ENCODE data around the gene RFXANK.
"Not testable (repeated sequence)": the region's sequence is repeated elsewhere in the genome, so short reads cannot be mapped to it uniquely, and the experiment has no call there.

RFXANK gene

DNA sequence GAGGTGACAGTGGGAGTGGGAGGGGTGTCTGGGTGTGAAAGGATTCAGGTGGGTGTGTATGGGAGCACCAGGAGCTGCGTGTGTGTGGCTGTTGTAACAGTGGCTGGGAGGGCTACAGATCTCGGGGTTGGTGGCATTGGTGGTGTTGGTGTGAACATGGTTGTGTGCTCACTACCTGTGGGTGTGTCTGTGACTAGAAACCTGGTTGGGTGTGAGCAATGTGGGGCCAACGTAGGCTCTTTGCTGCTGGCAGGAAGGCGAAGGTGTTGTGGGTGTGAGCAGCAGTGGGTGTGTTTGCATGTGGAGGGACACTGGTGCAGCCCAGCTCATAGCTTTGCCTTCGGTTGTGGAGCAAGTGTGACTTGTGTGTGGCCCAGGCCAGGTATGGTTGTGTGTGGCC, 14.9 kb downstream of the RFXANK start:
- no peak for DNase-seq (ENCODE audit: low read depth)

DNA sequence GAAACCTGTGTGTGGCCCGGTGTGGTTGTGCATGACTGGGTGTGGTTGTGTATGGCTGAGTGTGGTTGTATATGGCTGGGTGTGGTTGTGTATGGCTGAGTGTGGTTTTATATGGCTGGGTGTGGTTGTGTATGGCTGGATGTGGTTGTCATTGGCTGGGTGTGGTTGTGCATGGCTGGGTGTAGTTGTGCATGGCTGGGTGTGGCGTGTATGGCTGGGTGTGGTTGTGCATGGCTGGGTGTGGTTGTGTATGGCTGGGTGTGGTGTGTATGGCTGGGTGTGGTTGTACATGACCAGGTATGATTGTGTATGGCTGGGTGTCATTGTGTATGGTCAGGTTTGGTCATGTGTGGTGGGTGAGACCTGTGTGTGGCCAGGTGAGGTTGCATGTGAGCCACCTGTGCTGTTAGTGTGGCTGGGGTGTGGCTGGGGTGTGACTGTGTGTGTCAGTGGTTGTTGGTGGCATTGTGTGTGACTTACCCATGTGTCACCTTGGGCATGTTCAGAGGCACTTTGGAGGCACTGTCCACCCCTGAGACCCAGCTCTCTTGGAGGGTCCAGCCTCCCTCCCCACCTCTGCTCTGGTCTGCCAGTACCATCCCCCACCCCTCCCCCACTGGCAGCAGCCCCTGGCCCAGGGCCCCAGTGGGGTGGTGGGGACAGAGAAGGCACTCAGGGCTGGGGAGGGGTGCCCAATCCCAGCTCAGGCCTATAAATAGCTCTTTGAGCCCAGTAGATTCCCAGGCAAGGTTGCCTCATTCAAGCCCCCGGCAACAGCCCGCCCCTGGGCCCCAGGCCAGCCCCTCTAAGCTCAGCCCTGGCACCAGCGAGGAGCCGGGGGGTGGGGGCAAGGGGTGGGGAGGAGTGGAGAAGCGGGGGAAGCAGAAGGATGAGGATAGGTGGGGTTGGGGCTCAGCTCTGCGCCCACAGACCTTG, 15.8 kb downstream of the RFXANK start:
- no peak for DNase-seq (ENCODE audit: low read depth)

DNA sequence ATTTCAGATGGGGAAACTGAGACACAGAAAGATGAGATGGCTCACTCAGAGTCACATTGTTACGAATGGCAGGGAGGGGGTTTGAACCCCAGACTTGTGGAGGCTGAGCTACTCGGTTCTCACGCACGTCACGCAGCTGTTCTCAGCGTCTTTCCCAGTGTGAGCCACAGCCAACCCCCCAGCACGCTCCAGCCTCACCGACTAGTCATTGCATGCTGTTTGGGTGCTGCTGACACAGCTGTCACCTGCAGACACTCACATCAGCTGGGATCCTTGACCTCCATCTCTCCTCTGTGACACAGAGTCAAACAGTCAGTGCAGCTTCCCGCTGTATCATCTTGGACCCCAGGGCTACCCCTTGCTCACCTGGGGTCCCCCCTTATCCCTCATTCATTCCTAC, 17.3 kb downstream of the RFXANK start:
- DNase-seq (ENCODE audit: low read depth), result no peak

DNA sequence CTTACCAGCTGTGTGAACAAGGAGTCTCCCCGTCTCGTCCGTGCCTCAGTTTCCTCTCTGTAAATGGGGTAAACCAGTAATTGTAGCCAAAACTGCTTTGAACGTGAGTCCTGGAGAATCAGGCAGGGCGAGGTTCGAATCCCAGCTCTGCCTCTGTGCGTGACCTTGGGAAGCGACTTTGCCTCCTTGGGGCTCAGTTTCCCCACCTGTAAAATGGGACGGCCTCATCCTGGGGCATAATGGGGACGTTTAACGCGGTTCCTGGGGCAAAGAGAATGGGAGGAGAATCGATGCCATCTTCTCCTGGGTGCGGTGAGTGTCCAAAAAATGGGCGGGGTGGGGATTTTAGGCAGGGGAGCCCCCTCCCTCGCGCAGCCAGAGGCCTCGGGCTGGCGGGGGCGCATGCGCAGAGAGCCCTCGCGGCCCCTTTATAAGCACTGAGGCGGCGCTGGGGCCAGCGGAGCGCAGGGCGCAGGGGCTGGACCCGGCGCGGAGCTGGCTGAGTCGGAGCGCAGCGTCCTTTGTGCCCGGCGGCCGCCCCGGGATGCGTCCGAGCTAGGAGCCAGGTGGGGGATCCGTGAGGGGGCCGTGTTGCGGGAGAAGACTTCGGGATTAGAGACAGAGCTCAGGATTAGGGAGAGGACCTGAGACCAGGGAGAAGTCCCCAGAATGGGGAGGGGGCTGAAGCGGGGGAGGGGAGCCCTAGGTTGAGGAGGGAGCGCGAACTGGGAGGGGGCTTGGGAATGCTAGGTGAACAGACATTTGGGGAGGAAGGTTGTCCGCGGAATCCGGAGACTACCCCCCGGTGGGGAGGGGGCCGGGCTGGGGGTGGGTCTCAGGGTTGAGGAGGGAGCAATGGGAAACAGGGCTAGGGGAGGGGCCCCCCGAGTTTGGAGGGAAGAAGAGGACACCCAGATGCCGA, 19.7 kb downstream of the RFXANK start, which contains the start of gene NCAN:
NCAN (plus strand) TSS at position 460 of the 922 bp plus-strand sequence. CDS start 4,996 bp downstream, outside the sequence.
- no peak for DNase-seq (ENCODE audit: low read depth)

DNA sequence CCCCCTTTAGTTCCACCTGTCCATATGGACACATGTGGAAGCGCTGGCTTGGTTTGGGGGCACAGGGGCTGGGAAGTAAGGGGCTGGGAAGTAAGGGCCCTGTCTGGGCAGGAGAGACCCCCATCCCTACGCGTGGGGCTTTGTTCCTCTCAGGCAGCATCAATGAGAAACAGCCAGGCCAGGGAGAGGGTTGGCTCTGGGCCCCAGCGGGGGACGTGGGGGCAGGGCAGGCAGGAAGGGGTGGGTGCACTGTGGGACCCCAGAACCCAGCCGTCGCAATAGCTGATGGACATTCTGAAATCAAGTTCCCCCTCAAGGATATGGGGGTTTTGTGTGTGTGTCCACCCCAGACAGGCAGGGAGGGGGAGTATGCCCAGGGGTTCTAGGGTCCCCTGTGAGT, 20.9 kb downstream of the RFXANK start:
- DNase-seq (ENCODE audit: low read depth), result no peak

DNA sequence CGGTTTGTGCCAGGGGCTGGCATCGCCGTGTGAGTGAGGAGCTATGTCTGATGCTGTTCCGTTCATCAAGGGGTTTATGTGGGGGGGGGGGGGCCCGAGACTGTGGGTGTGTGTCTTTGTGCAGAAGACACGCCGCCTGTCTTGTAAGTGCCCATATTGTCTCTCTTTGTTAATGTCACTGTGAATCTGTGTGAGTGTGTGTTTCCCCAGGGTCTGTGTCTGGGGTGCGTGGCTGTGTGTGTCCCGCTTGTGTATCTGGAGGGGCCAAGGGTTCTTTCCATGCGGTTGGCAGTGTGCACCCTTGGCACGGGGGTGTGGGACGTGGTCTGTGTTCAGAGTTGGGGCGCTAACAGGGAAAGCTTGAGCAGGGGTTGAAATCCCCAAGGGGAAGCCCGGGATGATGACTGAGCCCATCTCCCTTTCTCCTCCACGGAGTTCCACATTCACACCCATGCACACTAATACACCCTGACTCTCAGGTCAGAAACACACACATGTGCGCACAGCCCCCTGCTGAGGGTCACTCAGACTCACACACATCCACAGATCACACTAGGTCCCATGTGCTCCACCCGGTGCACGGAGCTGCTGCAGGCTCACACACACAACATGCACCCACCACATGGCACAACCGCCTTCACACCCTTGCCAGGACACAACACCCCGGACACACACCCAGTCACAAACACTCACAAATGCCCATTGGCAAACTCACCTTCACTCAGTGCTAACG, 21.5 kb downstream of the RFXANK start:
- no peak for DNase-seq (ENCODE audit: low read depth)

DNA sequence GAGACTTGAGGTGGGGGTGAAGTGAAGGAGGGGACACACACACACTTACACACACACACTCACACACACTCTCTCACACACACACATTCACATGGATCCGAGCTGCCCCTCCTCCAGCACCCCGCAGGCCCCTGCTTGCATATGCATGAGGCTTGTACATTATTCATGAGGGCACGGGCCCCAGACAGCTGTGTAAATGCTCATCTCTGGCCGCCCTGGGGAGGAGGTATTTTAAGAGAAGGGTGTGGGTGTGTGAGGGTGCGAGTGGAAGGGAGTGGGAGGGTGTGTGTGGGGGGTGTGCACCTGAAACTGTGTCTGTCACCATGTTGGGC, 22.1 kb downstream of the RFXANK start:
- DNase-seq (ENCODE audit: low read depth), result no peak

DNA sequence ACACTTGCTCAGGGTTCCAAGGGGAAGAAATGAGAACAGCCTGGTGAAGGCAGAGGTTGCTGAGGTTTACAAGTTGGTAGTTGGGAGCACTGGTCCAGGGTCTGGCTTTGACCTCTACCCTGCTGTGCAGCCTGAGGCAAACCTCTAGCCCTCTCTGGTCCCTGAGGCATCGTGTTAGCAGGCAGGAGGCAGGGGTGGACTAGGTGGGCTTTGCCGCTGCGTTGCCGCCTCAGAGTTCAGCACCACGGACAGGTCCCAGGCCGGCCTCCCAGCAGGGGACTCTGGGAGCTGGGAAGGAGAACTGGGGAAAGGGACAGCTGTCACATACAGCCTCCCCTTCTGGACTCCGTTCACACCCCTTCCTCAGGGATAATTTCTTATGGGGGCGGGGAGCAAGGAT, 22.8 kb downstream of the RFXANK start:
- no peak for DNase-seq (ENCODE audit: low read depth)

DNA sequence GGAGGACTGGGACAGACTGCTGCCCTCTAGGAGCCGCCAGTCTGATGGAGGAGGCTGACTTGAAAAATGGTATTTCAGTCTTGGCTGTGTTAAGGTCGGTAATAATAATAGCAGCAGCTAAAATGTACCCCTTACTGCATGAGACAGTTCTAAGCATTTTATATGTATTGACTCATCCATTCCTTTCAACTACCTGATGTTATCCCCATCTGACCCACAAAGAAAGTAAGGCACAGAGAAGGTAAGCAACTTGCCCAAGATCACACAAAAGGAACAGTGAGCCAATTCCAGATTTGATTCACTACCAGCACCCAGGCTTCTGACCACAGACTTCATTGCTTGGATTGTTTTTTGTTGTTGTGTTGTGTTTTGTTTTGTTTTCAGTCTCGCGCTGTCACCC, 23.7 kb downstream of the RFXANK start:
- no peak for DNase-seq (ENCODE audit: low read depth)

DNA sequence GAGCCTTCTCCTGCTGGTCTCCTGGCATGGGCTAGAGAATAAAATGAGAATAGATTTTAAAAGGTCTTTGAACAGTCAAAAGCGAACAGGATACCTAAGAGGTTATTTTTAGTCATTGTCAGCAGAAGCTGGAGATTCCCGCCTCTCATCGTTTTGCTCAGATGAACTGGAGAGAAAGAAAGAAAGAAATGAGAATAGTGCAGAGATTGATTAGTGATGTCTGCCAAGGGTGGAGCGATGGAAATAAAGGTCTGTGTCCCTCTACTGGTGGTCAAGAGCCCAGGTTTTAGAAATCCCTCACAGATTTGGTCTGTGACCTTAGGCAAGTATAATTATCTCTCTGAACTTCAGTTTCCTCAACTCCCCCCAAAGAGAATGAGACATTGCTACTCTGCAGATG, 25.0 kb downstream of the RFXANK start:
- no peak for DNase-seq (ENCODE audit: low read depth)

DNA sequence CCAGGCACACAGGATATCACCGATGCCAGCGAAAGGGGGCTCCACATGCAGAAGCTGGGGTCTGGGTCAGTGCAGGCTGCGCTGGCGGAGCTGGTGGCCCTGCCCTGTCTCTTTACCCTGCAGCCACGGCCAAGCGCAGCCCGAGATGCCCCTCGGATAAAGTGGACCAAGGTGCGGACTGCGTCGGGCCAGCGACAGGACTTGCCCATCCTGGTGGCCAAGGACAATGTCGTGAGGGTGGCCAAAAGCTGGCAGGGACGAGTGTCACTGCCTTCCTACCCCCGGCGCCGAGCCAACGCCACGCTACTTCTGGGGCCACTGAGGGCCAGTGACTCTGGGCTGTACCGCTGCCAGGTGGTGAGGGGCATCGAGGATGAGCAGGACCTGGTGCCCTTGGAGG, 26.9 kb downstream of the RFXANK start:
- no peak for DNase-seq (ENCODE audit: low read depth)

DNA sequence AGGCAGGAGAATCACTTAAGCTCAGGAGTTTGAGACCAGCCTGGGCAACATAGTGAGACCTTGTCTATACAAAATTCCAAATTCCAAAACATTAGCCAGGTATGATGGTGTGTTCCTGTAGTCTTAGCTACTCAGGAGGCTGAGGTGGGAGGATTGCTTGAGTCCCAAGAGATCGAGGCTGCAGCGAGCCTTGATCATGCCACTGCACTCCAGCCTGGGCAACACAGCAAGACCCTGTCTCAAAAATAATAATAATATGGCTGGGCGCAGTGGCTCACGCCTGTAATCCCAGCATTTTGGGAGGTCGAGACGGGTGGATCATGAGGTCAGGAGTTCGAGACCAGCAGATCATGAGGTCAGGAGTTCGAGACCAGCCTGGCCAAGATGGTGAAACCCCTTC, 28.9 kb downstream of the RFXANK start:
- DNase-seq (ENCODE audit: low read depth), result not testable (repeated sequence)

DNA sequence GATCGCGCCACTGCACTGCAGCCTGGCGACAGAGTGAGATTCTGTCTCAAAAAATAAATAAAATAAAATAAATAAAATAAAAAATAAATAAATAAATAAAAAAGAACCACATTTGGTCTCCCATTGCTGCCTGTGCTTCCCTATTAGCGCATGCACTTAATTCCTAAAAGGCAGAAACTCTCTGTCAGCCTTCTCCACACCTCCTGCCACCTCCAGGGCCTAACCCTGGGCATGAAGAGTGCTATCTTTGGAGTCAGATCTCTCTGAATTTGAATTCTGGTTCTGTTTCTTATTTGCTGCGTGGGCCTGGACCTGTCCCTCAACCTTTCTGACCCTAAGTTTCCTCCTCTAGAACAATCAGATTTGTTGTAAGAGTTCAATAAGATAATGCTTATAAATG, 31.0 kb downstream of the RFXANK start:
- no peak for DNase-seq (ENCODE audit: low read depth)

DNA sequence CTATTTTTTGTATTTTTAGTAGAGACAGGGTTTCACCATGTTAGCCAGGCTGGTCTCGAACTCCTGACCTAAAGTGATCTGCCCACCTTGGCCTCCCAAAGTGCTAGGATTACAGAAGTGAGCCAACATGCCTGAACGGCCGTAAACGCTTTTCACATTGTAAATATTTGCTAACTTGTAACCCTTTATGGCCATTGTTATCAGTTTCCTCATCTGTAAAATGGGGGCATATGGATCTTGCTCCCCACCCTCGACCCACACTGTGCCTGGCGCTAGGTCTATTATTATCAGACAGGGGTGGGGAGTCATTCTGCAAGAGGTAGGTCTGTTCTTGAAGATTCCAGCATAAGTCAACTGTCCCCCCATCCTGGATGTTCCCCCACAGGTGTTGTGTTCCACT, 31.6 kb downstream of the RFXANK start:
- no peak for DNase-seq (ENCODE audit: low read depth)

DNA sequence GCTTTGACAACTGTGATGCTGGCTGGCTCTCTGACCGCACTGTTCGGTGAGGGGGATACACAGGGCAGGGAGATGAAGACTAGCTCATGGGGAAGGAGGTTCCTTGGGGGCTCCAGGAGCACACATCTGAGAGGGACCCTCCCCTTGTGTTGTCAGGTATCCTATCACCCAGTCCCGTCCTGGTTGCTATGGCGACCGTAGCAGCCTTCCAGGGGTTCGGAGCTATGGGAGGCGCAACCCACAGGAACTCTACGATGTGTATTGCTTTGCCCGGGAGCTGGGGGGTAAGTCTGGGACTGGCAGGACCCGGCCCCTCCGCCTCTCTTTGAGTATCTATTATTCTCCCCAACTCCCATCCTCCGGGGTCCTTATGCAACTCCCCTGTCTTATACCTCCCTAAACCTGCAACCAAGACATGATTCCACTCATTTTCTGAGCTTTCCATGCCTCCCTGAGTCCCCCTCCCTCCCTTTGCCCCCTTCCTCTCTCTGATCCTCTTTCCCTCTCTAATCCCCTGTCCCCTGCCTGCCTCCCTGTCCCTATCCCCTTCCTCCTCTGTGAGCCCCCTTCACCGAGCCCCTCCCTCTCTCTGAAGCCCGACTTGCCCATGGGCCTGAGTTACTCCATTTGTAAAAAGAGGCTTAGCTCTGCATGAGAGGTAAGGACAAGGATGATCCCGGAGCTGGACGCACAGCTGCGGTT, 32.2 kb downstream of the RFXANK start:
- DNase-seq (ENCODE audit: low read depth), result no peak

DNA sequence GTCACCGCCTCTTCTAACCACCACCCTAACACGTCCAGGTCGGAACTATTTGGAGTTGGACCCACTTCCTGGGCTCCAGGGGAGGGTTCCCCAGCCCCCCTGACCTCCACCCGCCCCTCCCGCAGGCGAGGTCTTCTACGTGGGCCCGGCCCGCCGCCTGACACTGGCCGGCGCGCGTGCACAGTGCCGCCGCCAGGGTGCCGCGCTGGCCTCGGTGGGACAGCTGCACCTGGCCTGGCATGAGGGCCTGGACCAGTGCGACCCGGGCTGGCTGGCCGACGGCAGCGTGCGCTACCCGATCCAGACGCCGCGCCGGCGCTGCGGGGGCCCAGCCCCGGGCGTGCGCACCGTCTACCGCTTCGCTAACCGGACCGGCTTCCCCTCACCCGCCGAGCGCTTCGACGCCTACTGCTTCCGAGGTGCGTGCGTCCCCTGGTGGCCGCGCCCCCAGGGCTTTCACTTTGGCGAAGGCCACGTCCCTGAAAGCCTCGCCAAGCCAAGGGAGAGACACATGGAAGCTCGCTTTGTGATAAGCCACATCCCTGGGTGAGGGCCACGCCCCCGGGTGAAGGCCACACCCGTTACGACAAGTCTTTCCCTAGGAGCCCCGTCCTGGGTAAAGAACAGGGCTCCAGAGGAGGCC, 32.9 kb downstream of the RFXANK start:
- no peak for DNase-seq (ENCODE audit: low read depth)

DNA sequence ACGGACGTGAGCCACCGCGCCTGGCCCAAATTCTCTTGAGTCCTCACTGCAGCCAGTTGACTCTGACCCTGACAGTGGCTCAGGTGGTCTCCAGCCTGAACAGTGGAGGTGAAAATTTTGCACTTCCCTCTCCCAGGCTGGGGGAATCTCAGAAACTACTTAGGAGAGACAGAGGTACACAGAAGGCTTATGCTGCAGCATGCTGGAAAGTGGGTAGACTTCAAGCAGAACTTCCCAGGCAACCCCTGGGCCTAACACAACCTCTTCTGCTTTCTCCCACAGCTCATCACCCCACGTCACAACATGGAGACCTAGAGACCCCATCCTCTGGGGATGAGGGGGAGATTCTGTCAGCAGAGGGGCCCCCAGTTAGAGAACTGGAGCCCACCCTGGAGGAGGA, 34.1 kb downstream of the RFXANK start:
- DNase-seq (ENCODE audit: low read depth), result no peak

DNA sequence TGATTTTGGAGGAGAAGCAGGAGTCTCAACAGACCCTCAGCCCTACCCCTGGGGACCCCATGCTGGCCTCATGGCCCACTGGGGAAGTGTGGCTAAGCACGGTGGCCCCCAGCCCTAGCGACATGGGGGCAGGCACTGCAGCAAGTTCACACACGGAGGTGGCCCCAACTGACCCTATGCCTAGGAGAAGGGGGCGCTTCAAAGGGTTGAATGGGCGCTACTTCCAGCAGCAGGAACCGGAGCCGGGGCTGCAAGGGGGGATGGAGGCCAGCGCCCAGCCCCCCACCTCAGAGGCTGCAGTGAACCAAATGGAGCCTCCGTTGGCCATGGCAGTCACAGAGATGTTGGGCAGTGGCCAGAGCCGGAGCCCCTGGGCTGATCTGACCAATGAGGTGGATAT, 34.6 kb downstream of the RFXANK start:
- DNase-seq (ENCODE audit: low read depth), result no peak

DNA sequence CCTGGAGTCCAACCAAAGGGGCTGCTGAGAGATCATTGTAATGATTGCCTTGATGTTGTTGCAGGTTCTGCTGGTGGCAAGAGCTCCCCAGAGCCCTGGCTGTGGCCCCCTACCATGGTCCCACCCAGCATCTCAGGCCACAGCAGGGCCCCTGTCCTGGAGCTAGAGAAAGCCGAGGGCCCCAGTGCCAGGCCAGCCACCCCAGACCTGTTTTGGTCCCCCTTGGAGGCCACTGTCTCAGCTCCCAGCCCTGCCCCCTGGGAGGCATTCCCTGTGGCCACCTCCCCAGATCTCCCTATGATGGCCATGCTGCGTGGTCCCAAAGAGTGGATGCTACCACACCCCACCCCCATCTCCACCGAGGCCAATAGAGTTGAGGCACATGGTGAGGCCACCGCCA, 35.2 kb downstream of the RFXANK start:
- no peak for DNase-seq (ENCODE audit: low read depth)

DNA sequence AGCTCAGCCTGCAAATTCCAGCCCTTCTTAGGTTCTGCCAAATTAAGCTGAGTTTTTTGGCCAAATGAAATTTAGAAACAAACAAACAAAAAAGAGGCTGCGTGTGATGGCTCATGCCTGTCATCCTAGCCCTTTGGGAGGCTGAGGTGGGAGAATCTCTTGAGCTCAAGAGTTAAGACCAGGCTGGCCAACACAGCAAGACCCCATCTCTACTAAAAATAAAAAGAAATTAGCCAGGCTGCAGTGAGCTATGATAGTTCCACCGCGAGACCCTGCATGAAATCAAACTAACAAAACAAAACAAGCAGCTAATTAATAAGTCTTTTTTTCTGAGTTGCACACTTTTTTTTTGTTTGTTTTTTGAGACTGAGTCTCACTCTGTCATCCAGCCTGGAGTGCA, 37.6 kb downstream of the RFXANK start:
- no peak for DNase-seq (ENCODE audit: low read depth)

DNA sequence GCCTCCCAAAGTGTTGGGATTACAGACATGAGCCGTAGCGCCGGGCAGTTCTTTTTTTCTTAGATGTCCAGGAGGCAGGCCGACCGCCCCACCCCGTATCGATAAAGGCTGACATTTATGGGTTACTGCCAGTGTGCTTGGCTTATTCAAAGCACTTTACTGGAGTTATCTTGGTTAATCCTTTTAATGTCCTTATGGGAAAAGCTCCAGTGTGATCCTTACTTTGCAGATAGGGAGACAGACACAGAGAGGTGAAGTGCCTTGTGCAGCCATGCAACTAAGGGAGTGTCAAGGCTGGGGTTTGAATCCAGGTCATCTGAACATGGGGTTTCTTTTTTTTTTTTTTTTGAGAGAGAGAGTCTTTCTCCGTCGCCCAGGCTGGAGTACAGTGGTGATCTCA, 38.9 kb downstream of the RFXANK start:
- DNase-seq (ENCODE audit: low read depth), result no peak

All from stromal cell of bone marrow (primary cell).